Nephron (organoid): ENCODE results near the gene XCR1.
A peak's percentile ranks its signal among the peaks of the same experiment; 100 is the strongest.

Source experiments
- H3K27ac Mint-ChIP-seq, 3 experiments: 2 replicates each; pipeline ENCODE4 v1.8.0; 2020; ENCODE audit warnings: mixed read lengths in 3 of 3, mild to moderate bottlenecking in 2 of 3, moderate library complexity in 1 of 3
- H3K27me3 Mint-ChIP-seq: 2 replicates; pipeline ENCODE4 v1.8.0; 2021; ENCODE audit warnings: low read depth, mild to moderate bottlenecking, moderate library complexity, mixed read lengths
- H3K36me3 Mint-ChIP-seq: 2 replicates; pipeline ENCODE4 v1.8.0; 2020; ENCODE audit warnings: low read depth, mixed read lengths
- H3K4me1 Mint-ChIP-seq: 2 replicates; pipeline ENCODE4 v1.8.0; 2020; ENCODE audit warnings: mixed read lengths
- H3K4me3 Mint-ChIP-seq, 3 experiments: 2 replicates each; pipeline ENCODE4 v1.8.0; 2020; ENCODE audit warnings: mild to moderate bottlenecking in 3 of 3, mixed read lengths in 3 of 3, moderate library complexity in 2 of 3
- H3K9me3 Mint-ChIP-seq: 2 replicates; pipeline ENCODE4 v1.8.0; 2020; ENCODE audit warnings: mixed read lengths
- CTCF ChIP-seq, 3 experiments: fragments of 200-600 bp; sonication (generic); IDR thresholded peaks; one replicate each; pipeline ENCODE4 v1.5.0; 2021; ENCODE audit warnings: antibody characterized with exemption in 3 of 3; ENCODE audit not compliant: unreplicated experiment in 3 of 3

The XCR1 gene

GRCh38 chr3:45985532-45986302, 41.6 kb downstream of the XCR1 start:
- Mint-ChIP-seq H3K27me3 (no peaks in the 10 kb centered on the region), H3K27ac (peak overlapping the region in 1 of 3 experiments; percentile 52), H3K4me3 (no peak overlapping the region), H3K4me1 (peaks cover 57% of the 10 kb centered on the region), H3K9me3 (no peaks in the 10 kb centered on the region), H3K36me3 (peaks cover 10% of the 10 kb centered on the region)
- no peak for TF ChIP-seq CTCF (IDR thresholded peaks at IDR 0.05; ENCODE audit: unreplicated experiment in 3 of 3)

GRCh38 chr3:45984331-45985312, 42.7 kb downstream of the XCR1 start:
- Mint-ChIP-seq H3K9me3 (no peaks in the 10 kb centered on the region), H3K4me1 (peaks cover 54% of the 10 kb centered on the region), H3K27ac (peak overlapping the region in 1 of 3 experiments; percentile 52), H3K36me3 (peaks cover 13% of the 10 kb centered on the region), H3K27me3 (no peaks in the 10 kb centered on the region), H3K4me3 (no peak overlapping the region)
- no peak for TF ChIP-seq CTCF (IDR thresholded peaks at IDR 0.05; ENCODE audit: unreplicated experiment in 3 of 3)

GRCh38 chr3:45983770-45984169, 43.5 kb downstream of the XCR1 start:
- TF ChIP-seq CTCF (IDR thresholded peaks at IDR 0.05; ENCODE audit: unreplicated experiment in 3 of 3), result no peak
- Mint-ChIP-seq H3K27me3 (no peaks in the 10 kb centered on the region), H3K4me1 (peaks cover 49% of the 10 kb centered on the region), H3K4me3 (no peak overlapping the region), H3K36me3 (peaks cover 20% of the 10 kb centered on the region), H3K9me3 (no peaks in the 10 kb centered on the region), H3K27ac (no peak overlapping the region)

DNA sequence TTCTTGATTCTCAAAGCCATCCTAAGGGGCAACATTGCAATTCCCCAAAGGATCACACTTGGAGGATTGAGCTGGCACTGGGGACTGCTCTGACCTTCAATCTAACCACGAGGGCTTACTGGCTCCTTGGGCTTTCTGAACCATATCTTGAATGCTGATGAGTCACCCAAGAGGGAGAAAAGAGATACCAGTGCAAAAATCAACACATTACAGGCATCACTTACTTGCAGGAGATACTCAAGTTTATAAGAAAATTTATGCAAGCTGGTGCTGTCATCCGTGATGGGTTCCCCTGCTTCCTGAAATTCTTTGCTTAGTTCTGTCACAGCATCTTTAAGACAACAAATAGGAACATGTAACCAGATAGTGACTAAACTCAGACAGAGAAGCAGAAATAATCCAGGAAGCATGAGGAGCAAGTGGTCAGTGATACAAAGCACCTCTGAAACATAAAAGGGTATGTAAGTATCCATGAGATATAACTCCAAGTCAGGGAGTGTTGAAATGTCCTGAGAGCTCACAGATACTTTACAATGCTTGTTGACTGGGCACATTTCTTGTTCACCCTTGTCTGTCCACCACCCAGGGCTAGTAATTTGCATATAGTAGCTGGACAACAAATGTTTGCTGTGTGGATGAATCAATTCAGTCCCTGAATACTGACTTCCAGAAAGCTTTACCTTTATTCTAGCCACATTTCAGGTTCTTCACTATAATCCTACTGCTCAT, 45.8 kb downstream of the XCR1 start:
- Mint-ChIP-seq H3K27me3 (no peaks in the 10 kb centered on the region), H3K9me3 (no peaks in the 10 kb centered on the region), H3K4me3 (no peak overlapping the region), H3K4me1 (peaks cover 38% of the 10 kb centered on the region), H3K36me3 (peaks cover 33% of the 10 kb centered on the region), H3K27ac (no peak overlapping the region)
- no peak for TF ChIP-seq CTCF (IDR thresholded peaks at IDR 0.05; ENCODE audit: unreplicated experiment in 3 of 3)

DNA sequence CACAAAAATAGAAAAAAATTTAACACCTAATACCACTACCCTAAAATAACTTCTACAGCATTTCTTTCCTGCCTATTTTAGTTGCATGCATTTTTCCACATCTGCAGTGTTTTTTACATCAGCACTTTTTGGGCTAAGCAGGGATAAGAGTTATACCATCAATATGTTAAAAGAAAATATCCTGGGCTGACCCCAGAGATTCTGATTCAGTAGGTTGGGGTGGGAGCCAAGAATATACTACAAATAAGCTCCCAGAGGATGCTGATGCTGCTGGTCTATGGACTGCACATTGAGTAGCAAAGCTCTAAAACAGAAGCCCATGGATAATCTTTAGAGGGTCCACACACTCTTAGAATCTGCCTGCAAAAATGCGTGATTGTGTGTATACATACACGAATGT, 46.5 kb downstream of the XCR1 start:
- no peaks in the 10 kb centered on the region for H3K27me3 Mint-ChIP-seq
- no peak overlapping the region for H3K4me3 Mint-ChIP-seq
- peaks cover 38% of the 10 kb centered on the region for H3K36me3 Mint-ChIP-seq
- no peaks in the 10 kb centered on the region for H3K9me3 Mint-ChIP-seq
- H3K4me1 Mint-ChIP-seq, result peaks cover 31% of the 10 kb centered on the region
- no peak for TF ChIP-seq CTCF (IDR thresholded peaks at IDR 0.05; ENCODE audit: unreplicated experiment in 3 of 3)
- H3K27ac Mint-ChIP-seq, result no peak overlapping the region
